HG02588 (cell line): ENCODE measurements around the gene FAM180B.

ENCODE experiments used
- ATAC-seq: cut with Tn5 transposase; IDR thresholded peaks from one replicate; pipeline ENCODE4 v1.9.1; 2021; ENCODE audit warnings: mild to moderate bottlenecking, moderate library complexity; ENCODE audit not compliant: unreplicated experiment

FAM180B gene

GRCh38 chr11:47566149-47566698 is 20.3 kb upstream of the FAM180B start:
- ATAC-seq = no peak

GRCh38 chr11:47569646-47570045 is 16.8 kb upstream of the FAM180B start:
- ATAC-seq = no peak

- no peak for ATAC-seq
Measured at GRCh38 chr11:47570651-47571356, 15.7 kb upstream of the FAM180B start.

GRCh38 chr11:47571357-47571729 is 15.1 kb upstream of the FAM180B start:
- no peak for ATAC-seq

GRCh38 chr11:47571895-47572294 is 14.6 kb upstream of the FAM180B start:
- ATAC-seq = no peak

GRCh38 chr11:47572715-47573255 is 13.7 kb upstream of the FAM180B start:
- ATAC-seq = no peak

- no peak for ATAC-seq
Measured at GRCh38 chr11:47573321-47573720, 13.2 kb upstream of the FAM180B start.

- ATAC-seq = no peak
Measured at GRCh38 chr11:47577460-47578041, 8.9 kb upstream of the FAM180B start.

GRCh38 chr11:47578524-47579494 is 7.7 kb upstream of the FAM180B start, which contains the start of the genes KBTBD4 and NDUFS3:
Gene KBTBD4, minus strand, starts transcription at chr11:47578970. Its CDS starts 19 bp downstream, at chr11:47578951.
Gene NDUFS3, plus strand, starts transcription at chr11:47579074. Its CDS starts 18 bp downstream, at chr11:47579092.
- ATAC-seq = peak; percentile 88

GRCh38 chr11:47583844-47584243 is 2.6 kb upstream of the FAM180B start:
- no peak for ATAC-seq

GRCh38 chr11:47587039-47587716 is 700 bp downstream of the FAM180B start:
- ATAC-seq = no peak

- no peak for ATAC-seq
Measured at GRCh38 chr11:47587723-47588326, 1.3 kb downstream of the FAM180B start.

- ATAC-seq = no peak
Measured at GRCh38 chr11:47589118-47589517, 2.6 kb downstream of the FAM180B start.

- no peak for ATAC-seq
Measured at GRCh38 chr11:47589584-47589976, 3.1 kb downstream of the FAM180B start.

GRCh38 chr11:47589977-47590861 is 3.7 kb downstream of the FAM180B start:
- ATAC-seq = no peak

- ATAC-seq = no peak
Measured at GRCh38 chr11:47591764-47592163, 5.3 kb downstream of the FAM180B start.

- no peak for ATAC-seq
Measured at GRCh38 chr11:47592251-47592650, 5.8 kb downstream of the FAM180B start.

GRCh38 chr11:47592970-47593369 is 6.5 kb downstream of the FAM180B start:
- ATAC-seq = no peak

- ATAC-seq = no peak
Measured at GRCh38 chr11:47593492-47593933, 7.0 kb downstream of the FAM180B start.
